OCI-LY7 (cell line): ENCODE results near the gene SPEF1. TPM values are rescaled to one million over a fixed set of nuclear protein-coding genes. Genes with fewer than 3 reads are reported as not detected.

Experiments
- BruUV-seq: library from RNA; stranded (reverse); fragments of 400-500 nt; replicated peaks from 2 replicates; lab custom pipeline; 2021; lab: Mats Ljungman, UMichigan
- CTCF ChIA-PET: fragments of 300-600 bp; sonication (Branson Sonifier 250); formaldehyde crosslinking; loops from one replicate; lab custom pipeline; 2022; ENCODE audit warnings: antibody characterized with exemption; ENCODE audit not compliant: unreplicated experiment; lab: Charles Lee
- POLR2A ChIA-PET: fragments of 300-600 bp; sonication (Branson Sonifier 250); formaldehyde crosslinking; loops from one replicate; lab custom pipeline; 2022; ENCODE audit warnings: antibody characterized with exemption; lab: Charles Lee
- DNase-seq: peaks from one replicate; pipeline ENCODE4 v3.0.0-alpha.2; 2015; ENCODE audit warnings: low spot score
- H2AFZ ChIP-seq: fragments of 200-600 bp; sonication (generic), shearing (Covaris generic); 2 replicates; pipeline ENCODE4 v1.6.1; 2014; ENCODE audit warnings: mild to moderate bottlenecking, antibody characterized with exemption, low read length, moderate library complexity
- H3K27ac ChIP-seq: fragments of 200-600 bp; sonication (generic); 2 replicates; pipeline ENCODE4 v1.5.1; 2014; ENCODE audit warnings: mixed run types, low read depth, mild to moderate bottlenecking, moderate library complexity, low read length, inconsistent platforms; ENCODE audit not compliant: poor library complexity, severe bottlenecking
- H3K36me3 ChIP-seq: fragments of 200-600 bp; sonication (generic); 2 replicates; pipeline ENCODE4 v1.6.1; 2014; ENCODE audit warnings: mild to moderate bottlenecking, antibody characterized with exemption, low read length, moderate library complexity, mixed read lengths; ENCODE audit not compliant: insufficient read depth
- H3K4me1 ChIP-seq: fragments of 200-600 bp; sonication (generic); 2 replicates; pipeline ENCODE4 v1.5.1; 2014; ENCODE audit warnings: mild to moderate bottlenecking, low read length; ENCODE audit not compliant: insufficient read depth, poor library complexity, severe bottlenecking
- H3K4me2 ChIP-seq: fragments of 200-600 bp; sonication (generic); 2 replicates; pipeline ENCODE4 v1.6.1; 2014; ENCODE audit warnings: mild to moderate bottlenecking, low read length
- H3K4me3 ChIP-seq: fragments of 200-600 bp; sonication (generic); 2 replicates; pipeline ENCODE4 v1.5.1; 2014; ENCODE audit warnings: mild to moderate bottlenecking, low read depth, low read length; ENCODE audit not compliant: poor library complexity, severe bottlenecking
- H3K79me2 ChIP-seq: fragments of 200-600 bp; sonication (generic); 2 replicates; pipeline ENCODE4 v1.6.1; 2016; ENCODE audit warnings: low read depth, mild to moderate bottlenecking, low read length, moderate library complexity, mixed read lengths; ENCODE audit not compliant: insufficient read depth
- H3K9me2 ChIP-seq: fragments of 200-600 bp; sonication (generic); 2 replicates; pipeline ENCODE4 v1.6.1; 2016; ENCODE audit warnings: mild to moderate bottlenecking, low read length, mixed read lengths; ENCODE audit not compliant: insufficient read depth
- H3K9me3 ChIP-seq: fragments of 200-600 bp; sonication (generic); 2 replicates; pipeline ENCODE4 v1.6.1; 2014; ENCODE audit warnings: mild to moderate bottlenecking, mixed run types, low read length, mixed read lengths
- H4K20me1 ChIP-seq: fragments of 200-600 bp; sonication (generic); 2 replicates; pipeline ENCODE4 v1.6.1; 2014; ENCODE audit warnings: mild to moderate bottlenecking, antibody characterized with exemption, low read length, moderate library complexity, mixed read lengths; ENCODE audit not compliant: insufficient read depth
- CTCF ChIP-seq: fragments of 200-600 bp; sonication (generic); conservative IDR thresholded peaks from 2 replicates; pipeline ENCODE4 v1.5.1; 2014; ENCODE audit warnings: mild to moderate bottlenecking, antibody characterized with exemption, low read length, moderate library complexity, mixed read lengths
- EZH2phosphoT487 ChIP-seq: fragments of 200-600 bp; sonication (generic); IDR thresholded peaks from 2 replicates; pipeline ENCODE4 v1.6.1; 2018; ENCODE audit warnings: low read depth, borderline replicate concordance, mild to moderate bottlenecking, mixed run types, antibody characterized with exemption, low read length, moderate library complexity, mixed read lengths
- intact Hi-C: fragments of 100-400 bp; cut with micrococcal nuclease; formaldehyde crosslinking; loops from one replicate; pipeline ENCODE4 v1.10.0; 2022; ENCODE audit not compliant: unreplicated experiment
- total RNA-seq, 2 experiments: library from RNA; depleted of rRNA in 1 of 2; stranded (reverse); fragments of >200 nt in 1 of 2; shearing (Covaris generic) in 1 of 2; gene quantifications; 2 replicates each; pipeline ENCODE4 v1.2.3, GENCODE V29; 2014 to 2022

The SPEF1 gene
- total RNA-seq, 2 experiments from 2014 or later = 0.09 to 0.27 TPM

GRCh38 chr20:3804254-3804751, 23.1 kb upstream of the SPEF1 start:
- CTCF ChIA-PET = no interaction called here
- H2AFZ ChIP-seq = no peak overlapping the region
- no peaks in the 10 kb centered on the region for H3K9me3 ChIP-seq
- no peak overlapping the region for H3K27ac ChIP-seq
- H3K79me2 ChIP-seq = peaks cover 6% of the 10 kb centered on the region; the same call in 1 of the 2 replicates
- BruUV-seq = no TSS peak
- intact Hi-C loops = no loop called here
- peaks cover 70% of the 10 kb centered on the region for H3K36me3 ChIP-seq
- POLR2A ChIA-PET = interaction anchor here (0.6 to 2.2 kb wide), 2 partner anchors 17 to 663 kb away, joined by 4 read pairs; partner anchors contain the start of gene AP5S1
- no peak overlapping the region for H3K4me3 ChIP-seq
- TF ChIP-seq CTCF (no peak), EZH2phosphoT487 (no peak)
- no peaks in the 10 kb centered on the region for H4K20me1 ChIP-seq
- no peak overlapping the region for H3K4me2 ChIP-seq
- H3K4me1 ChIP-seq = peaks cover 24% of the 10 kb centered on the region
- DNase-seq = no peak
- no peaks in the 10 kb centered on the region for H3K9me2 ChIP-seq

- H4K20me1 ChIP-seq = no peaks in the 10 kb centered on the region
- H3K79me2 ChIP-seq = peaks cover 7% of the 10 kb centered on the region; the same call in 1 of the 2 replicates
- no peak overlapping the region for H3K4me2 ChIP-seq
- TF ChIP-seq CTCF (no peak), EZH2phosphoT487 (no peak)
- peaks cover 28% of the 10 kb centered on the region for H3K4me1 ChIP-seq
- H3K9me2 ChIP-seq = no peaks in the 10 kb centered on the region
- H3K4me3 ChIP-seq = no peak overlapping the region
- no peak overlapping the region for H3K27ac ChIP-seq
- intact Hi-C loops = no loop called here
- ChIA-PET CTCF (no interaction called here), POLR2A (interaction anchor here (2.2 kb wide), 1 partner anchor 17 kb away, joined by 4 read pairs; the partner anchor contains the start of gene AP5S1)
- no TSS peak for BruUV-seq
- no peaks in the 10 kb centered on the region for H3K9me3 ChIP-seq
- H3K36me3 ChIP-seq = peaks cover 71% of the 10 kb centered on the region
- no peak overlapping the region for H2AFZ ChIP-seq
- no peak for DNase-seq
Observed at GRCh38 chr20:3803854-3804253, 22.6 kb upstream of the SPEF1 start.

- H3K9me3 ChIP-seq = no peaks in the 10 kb centered on the region
- no peak for TF ChIP-seq CTCF
- TF ChIP-seq EZH2phosphoT487 = no peak
- H3K9me2 ChIP-seq = no peaks in the 10 kb centered on the region
- no peak overlapping the region for H3K27ac ChIP-seq
- peaks cover 34% of the 10 kb centered on the region for H3K4me1 ChIP-seq
- no peak overlapping the region for H3K4me2 ChIP-seq
- no TSS peak for BruUV-seq
- CTCF ChIA-PET = no interaction called here
- peaks cover 77% of the 10 kb centered on the region for H3K36me3 ChIP-seq
- intact Hi-C loops = no loop called here
- no peak overlapping the region for H3K4me3 ChIP-seq
- POLR2A ChIA-PET = interaction anchor here (2.2 kb wide), 1 partner anchor 18 kb away, joined by 4 read pairs; the partner anchor contains the start of gene AP5S1
- peaks cover 12% of the 10 kb centered on the region for H3K79me2 ChIP-seq
- no peak for DNase-seq
- no peaks in the 10 kb centered on the region for H4K20me1 ChIP-seq
- H2AFZ ChIP-seq = no peak overlapping the region
Observed at GRCh38 chr20:3803289-3803688, 22.0 kb upstream of the SPEF1 start.
